ENCODE data around the gene STOML1. TPM values are rescaled to one million over a fixed set of nuclear protein-coding genes. Genes with fewer than 3 reads are reported as not detected.

STOML1 gene
- total and polyA plus RNA-seq, 8 donors, result 5.2 to 13.2 (median 9.2) TPM

- DNase-seq (peak in 2 of 6 donors; percentile 37 to 64), ATAC-seq (peak in 3 of 4 donors; percentile 2 to 17 (median 13)), FAIRE-seq (no peak)
- WGBS, 2 donors, result 2 to 3% methylated on average over 18 of the region's 18 CpGs
- Histone ChIP-seq H3K36me3 (no peaks in the 10 kb centered on the region), H3K9me3 (no peaks in the 10 kb centered on the region), H3K27me3 (no peaks in the 10 kb centered on the region), H3K4me3 (peak overlapping the region; percentile 49 to 78 (median 54)), H3K4me1 (peaks cover 5 to 36% (median 9%) of the 10 kb centered on the region in 3 donors), H3K27ac (peak overlapping the region; percentile 20 to 79 (median 68))
- intact Hi-C loops (cut with DNase I), result no loop called here
- TF ChIP-seq CTCF (IDR thresholded peaks at IDR 0.05), result no peak
These were observed 3.0 kb upstream of the STOML1 start for GRCh38 chr15:73994912-73995622.

GRCh38 chr15:73994413-73994883, 2.4 kb upstream of the STOML1 start, which contains the start of gene PML:
PML (plus strand) TSS chr15:73994716; CDS start chr15:73994813, 97 bp downstream.
- ATAC-seq (peak; percentile 85 to 91 (median 88)), FAIRE-seq (no peak), DNase-seq (peak; percentile 89 to 98 (median 95))
- intact Hi-C loops (cut with DNase I), result no loop called here
- 0 to 1% methylated on average over 27 of the region's 27 CpGs for WGBS, 2 donors
- no peak for TF ChIP-seq CTCF (IDR thresholded peaks at IDR 0.05)
- peak within 1 kb of the TSS; percentile 20 to 79 (median 68) for H3K27ac ChIP-seq
- peaks cover 5 to 41% (median 9%) of the 10 kb centered on the region in 3 donors for H3K4me1 ChIP-seq
- no peaks in the 10 kb centered on the region for H3K36me3 ChIP-seq
- peak within 1 kb of the TSS; percentile 49 to 78 (median 54) for H3K4me3 ChIP-seq
- no peaks in the 10 kb centered on the region for H3K9me3 ChIP-seq
- no peaks in the 10 kb centered on the region for H3K27me3 ChIP-seq

DNA sequence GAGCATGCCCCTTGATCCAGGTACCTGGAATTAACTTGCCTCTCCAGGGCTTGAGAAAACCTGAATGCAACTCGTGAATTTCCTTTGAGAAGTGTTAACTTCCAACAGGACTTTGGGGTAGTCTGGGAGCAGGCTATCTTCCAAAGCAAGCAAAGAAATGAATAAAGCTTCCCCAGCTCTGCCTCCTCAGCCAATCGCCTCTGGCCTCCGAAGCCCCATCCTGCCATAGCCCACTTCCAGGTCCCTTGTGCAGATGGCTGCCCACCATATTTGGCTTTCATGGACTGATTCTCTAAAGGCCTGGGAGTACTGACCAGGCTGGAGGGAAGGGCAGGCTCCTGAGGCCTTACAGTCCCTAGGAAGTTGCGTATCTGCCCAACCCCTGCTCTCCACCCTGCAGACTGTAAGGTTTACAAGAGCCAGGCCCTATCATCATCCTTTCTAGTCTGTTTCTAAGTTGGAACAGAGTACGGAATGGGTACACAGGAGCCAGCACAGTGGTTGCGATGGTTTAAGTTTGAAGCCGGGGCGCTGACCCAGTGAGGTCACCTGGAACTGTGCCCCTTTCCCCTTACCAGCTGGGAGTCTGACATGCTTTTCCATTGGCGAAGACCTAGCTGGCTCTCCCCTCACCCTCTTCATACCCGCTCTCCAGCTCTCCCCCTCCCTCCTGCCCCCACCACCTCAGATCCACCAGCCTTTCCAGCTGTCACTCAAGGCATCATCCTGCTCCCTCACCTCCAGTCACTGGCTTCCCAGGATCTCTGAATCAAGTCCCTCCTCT, 1.3 kb upstream of the STOML1 start:
- H3K27me3 ChIP-seq, result no peaks in the 10 kb centered on the region
- ATAC-seq, result no peak
- no peak overlapping the region for H3K27ac ChIP-seq
- no peaks in the 10 kb centered on the region for H3K9me3 ChIP-seq
- TF ChIP-seq CTCF (IDR thresholded peaks at IDR 0.05), result no peak
- peak overlapping the region in 2 of 4 donors; percentile 49 to 78 for H3K4me3 ChIP-seq
- intact Hi-C loops (cut with DNase I), result no loop called here
- H3K36me3 ChIP-seq, result no peaks in the 10 kb centered on the region
- peaks cover 5 to 48% (median 9%) of the 10 kb centered on the region in 3 donors for H3K4me1 ChIP-seq
- no peak for FAIRE-seq
- WGBS, 2 donors, result 88 to 91% methylated on average over 10 of the region's 10 CpGs
- DNase-seq, result peak in 1 of 6 donors; percentile 17

GRCh38 chr15:73992594-73992898, 451 bp upstream of the STOML1 start:
- DNase-seq (no peak), ATAC-seq (no peak), FAIRE-seq (no peak)
- WGBS, 2 donors, result 66 to 74% methylated on average over 5 of the region's 5 CpGs
- peaks cover 5 to 57% (median 9%) of the 10 kb centered on the region in 3 donors for H3K4me1 ChIP-seq
- intact Hi-C loops (cut with DNase I), result no loop called here
- no peaks in the 10 kb centered on the region for H3K9me3 ChIP-seq
- H3K4me3 ChIP-seq, result peak overlapping the region in 2 of 4 donors; percentile 63 to 96
- no peaks in the 10 kb centered on the region for H3K36me3 ChIP-seq
- TF ChIP-seq CTCF (IDR thresholded peaks at IDR 0.05), result no peak
- no peaks in the 10 kb centered on the region for H3K27me3 ChIP-seq
- H3K27ac ChIP-seq, result peak overlapping the region in 2 of 4 donors; percentile 29 to 76

Data from pancreas (tissue), 10 donors.